ENCODE measurements around the gene GPR173. TPM values are rescaled to one million over a fixed set of nuclear protein-coding genes. Genes with fewer than 3 reads are reported as not detected.

The GPR173 gene
- total and polyA plus RNA-seq, 2 experiments from 2014 or later, result 3.6 to 12.6 TPM

- no peak overlapping the region for H3K27ac ChIP-seq
- no peak for DNase-seq (ENCODE audit: low read depth in 1 of 2, low spot score in 1 of 2)
Measured at GRCh38 chrX:53114864-53115549, 66.4 kb downstream of the GPR173 start.

GRCh38 chrX:53115550-53115874 is 66.9 kb downstream of the GPR173 start:
- no peaks in the 10 kb centered on the region for H3K36me3 ChIP-seq
- H3K4me3 ChIP-seq, result no peak overlapping the region
- H3K27ac ChIP-seq, result no peak overlapping the region
- TF ChIP-seq CTCF (IDR thresholded peaks at IDR 0.05; ENCODE audit: low read depth, low read length), result no peak
- H3K4me1 ChIP-seq (ENCODE audit: low read depth), result no peaks in the 10 kb centered on the region
- H3K9me3 ChIP-seq (ENCODE audit: low read depth), result no peaks in the 10 kb centered on the region
- no peak for DNase-seq (ENCODE audit: low read depth in 1 of 2, low spot score in 1 of 2)
- H3K27me3 ChIP-seq, result no peaks in the 10 kb centered on the region

More at GRCh38 chrX:53114864-53115549, 66.4 kb downstream of the GPR173 start:
- no peak overlapping the region for H3K4me3 ChIP-seq
- H3K36me3 ChIP-seq, result no peaks in the 10 kb centered on the region
- H3K4me1 ChIP-seq (ENCODE audit: low read depth), result no peaks in the 10 kb centered on the region
- no peaks in the 10 kb centered on the region for H3K27me3 ChIP-seq
- H3K9me3 ChIP-seq (ENCODE audit: low read depth), result no peaks in the 10 kb centered on the region
- no peak for TF ChIP-seq CTCF (IDR thresholded peaks at IDR 0.05; ENCODE audit: low read depth, low read length)

- TF ChIP-seq CTCF (IDR thresholded peaks at IDR 0.05; ENCODE audit: low read depth, low read length), result no peak
- no peak overlapping the region for H3K27ac ChIP-seq
- no peaks in the 10 kb centered on the region for H3K27me3 ChIP-seq
- H3K36me3 ChIP-seq, result no peaks in the 10 kb centered on the region
- no peak overlapping the region for H3K4me3 ChIP-seq
- DNase-seq (ENCODE audit: low read depth in 1 of 2, low spot score in 1 of 2), result peak in 1 of 2 donors; percentile 86
- no peaks in the 10 kb centered on the region for H3K9me3 ChIP-seq (ENCODE audit: low read depth)
- H3K4me1 ChIP-seq (ENCODE audit: low read depth), result no peaks in the 10 kb centered on the region
Measured at GRCh38 chrX:53116101-53116500, 67.5 kb downstream of the GPR173 start.

- no peak for TF ChIP-seq CTCF (IDR thresholded peaks at IDR 0.05; ENCODE audit: low read depth, low read length)
- Histone ChIP-seq H3K27ac (no peak overlapping the region), H3K4me3 (no peak overlapping the region), H3K9me3 (ENCODE audit: low read depth) (no peaks in the 10 kb centered on the region), H3K4me1 (ENCODE audit: low read depth) (no peaks in the 10 kb centered on the region), H3K36me3 (no peaks in the 10 kb centered on the region), H3K27me3 (no peaks in the 10 kb centered on the region)
- no peak for DNase-seq (ENCODE audit: low read depth in 1 of 2, low spot score in 1 of 2)
Measured at GRCh38 chrX:53122013-53122412, 73.4 kb downstream of the GPR173 start.

- H3K4me3 ChIP-seq, result no peak overlapping the region
- H3K9me3 ChIP-seq (ENCODE audit: low read depth), result no peaks in the 10 kb centered on the region
- no peak for TF ChIP-seq CTCF (IDR thresholded peaks at IDR 0.05; ENCODE audit: low read depth, low read length)
- H3K27ac ChIP-seq, result no peak overlapping the region
- no peak for DNase-seq (ENCODE audit: low read depth in 1 of 2, low spot score in 1 of 2)
- no peaks in the 10 kb centered on the region for H3K27me3 ChIP-seq
- H3K4me1 ChIP-seq (ENCODE audit: low read depth), result no peaks in the 10 kb centered on the region
- no peaks in the 10 kb centered on the region for H3K36me3 ChIP-seq
Measured at GRCh38 chrX:53125506-53125905, 76.9 kb downstream of the GPR173 start.
